ENCODE results near the gene PRKD3.

DNA sequence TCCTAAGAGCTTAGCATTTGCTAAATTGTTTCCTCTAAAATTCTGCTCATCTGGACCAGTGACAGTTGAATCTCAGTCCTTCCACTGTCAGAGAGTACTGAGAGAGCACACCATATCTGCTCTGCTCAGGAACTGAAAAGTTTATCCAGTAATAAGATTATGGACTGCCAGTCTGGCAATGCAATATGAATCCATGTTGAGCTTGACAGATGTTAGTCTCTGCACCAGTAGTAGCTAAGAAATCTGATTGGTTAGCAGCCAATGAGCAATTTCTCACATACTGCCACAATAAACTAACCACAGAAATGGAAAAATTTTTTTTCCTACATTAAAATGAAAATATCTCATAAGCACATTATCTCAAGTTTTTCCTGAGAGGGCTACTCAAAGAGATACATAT lies 2.3 kb downstream of the PRKD3 start:
- no peak for TF ChIP-seq ELF4 (IDR thresholded peaks at IDR 0.05)
- TF ChIP-seq SP1 (IDR thresholded peaks at IDR 0.05) = no peak
- no peak for TF ChIP-seq ZNF384 (IDR thresholded peaks at IDR 0.05)
- TF ChIP-seq, protein P1, sequence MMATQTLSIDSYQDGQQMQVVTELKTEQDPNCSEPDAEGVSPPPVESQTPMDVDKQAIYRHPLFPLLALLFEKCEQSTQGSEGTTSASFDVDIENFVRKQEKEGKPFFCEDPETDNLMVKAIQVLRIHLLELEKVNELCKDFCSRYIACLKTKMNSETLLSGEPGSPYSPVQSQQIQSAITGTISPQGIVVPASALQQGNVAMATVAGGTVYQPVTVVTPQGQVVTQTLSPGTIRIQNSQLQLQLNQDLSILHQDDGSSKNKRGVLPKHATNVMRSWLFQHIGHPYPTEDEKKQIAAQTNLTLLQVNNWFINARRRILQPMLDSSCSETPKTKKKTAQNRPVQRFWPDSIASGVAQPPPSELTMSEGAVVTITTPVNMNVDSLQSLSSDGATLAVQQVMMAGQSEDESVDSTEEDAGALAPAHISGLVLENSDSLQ (IDR thresholded peaks at IDR 0.05) = no peak
- TF ChIP-seq BHLHE40 (IDR thresholded peaks at IDR 0.05; ENCODE audit: borderline replicate concordance) = no peak
- no peak for TF ChIP-seq TARDBP (IDR thresholded peaks at IDR 0.05)
- TF ChIP-seq SUZ12 (IDR thresholded peaks at IDR 0.05) = no peak
- no peak for TF ChIP-seq HDGF (IDR thresholded peaks at IDR 0.05; ENCODE audit: borderline replicate concordance)
- TF ChIP-seq FOXA1 (IDR thresholded peaks at IDR 0.05) = no peak
- TF ChIP-seq NFRKB (IDR thresholded peaks at IDR 0.05) = no peak
